Neuronal stem cell (in vitro differentiated cells): Measurements from ENCODE around the gene SSBP4.
A peak's percentile ranks its signal among the peaks of the same experiment; 100 is the strongest.

ENCODE experiments used
- DNase-seq: peaks from one replicate; pipeline ENCODE4 v3.0.0-alpha.2; 2013; ENCODE audit warnings: low spot score
- H2AFZ ChIP-seq: one replicate; pipeline ENCODE4 v1.6.1; 2013; ENCODE audit warnings: mild to moderate bottlenecking, low read length, inconsistent platforms
- H2AK5ac ChIP-seq: 2 replicates; pipeline ENCODE4 v1.6.1; 2013; ENCODE audit warnings: low read depth, mild to moderate bottlenecking, inconsistent platforms, low read length, moderate library complexity, mixed read lengths
- H2BK120ac ChIP-seq: 2 replicates; pipeline ENCODE4 v1.6.1; 2013; ENCODE audit warnings: low read depth, mild to moderate bottlenecking, inconsistent platforms, low read length, moderate library complexity, mixed read lengths
- H2BK12ac ChIP-seq: one replicate; pipeline ENCODE4 v1.6.1; 2013; ENCODE audit warnings: low read length, inconsistent platforms
- H2BK15ac ChIP-seq: 2 replicates; pipeline ENCODE4 v1.6.1; 2013; ENCODE audit warnings: mild to moderate bottlenecking, low read length, inconsistent platforms, mixed read lengths
- H2BK5ac ChIP-seq: one replicate; pipeline ENCODE4 v1.6.1; 2013; ENCODE audit warnings: inconsistent platforms, mild to moderate bottlenecking, low read length, moderate library complexity
- H3K14ac ChIP-seq: one replicate; pipeline ENCODE4 v1.6.1; 2013; ENCODE audit warnings: low read length, inconsistent platforms
- H3K18ac ChIP-seq: 2 replicates; pipeline ENCODE4 v1.6.1; 2013; ENCODE audit warnings: low read length, inconsistent platforms
- H3K23ac ChIP-seq: 2 replicates; pipeline ENCODE4 v1.6.1; 2013; ENCODE audit warnings: low read depth, mild to moderate bottlenecking, mixed read lengths, low read length, inconsistent platforms; ENCODE audit not compliant: poor library complexity
- H3K27ac ChIP-seq: replicated peaks from 3 replicates; pipeline ENCODE4 v1.5.1; 2013; ENCODE audit warnings: low read length, inconsistent platforms
- H3K27me3 ChIP-seq, 3 experiments: 2 replicates each; pipeline ENCODE4 v1.6.1; 2013; ENCODE audit warnings: low read length in 3 of 3, mild to moderate bottlenecking in 2 of 3, inconsistent platforms in 1 of 3, low read depth in 1 of 3, mixed read lengths in 1 of 3, moderate library complexity in 1 of 3; ENCODE audit not compliant: control insufficient read depth in 3 of 3, insufficient read depth in 3 of 3
- H3K36me3 ChIP-seq, 2 donors: replicated peaks in 1 of 2; 2 replicates each; pipeline ENCODE4 v1.6.1; 2013; ENCODE audit warnings: low read length in 2 of 2; ENCODE audit not compliant: control insufficient read depth in 2 of 2, insufficient read depth in 2 of 2
- H3K4ac ChIP-seq: 2 replicates; pipeline ENCODE4 v1.6.1; 2013; ENCODE audit warnings: inconsistent platforms, mild to moderate bottlenecking, low read length, moderate library complexity
- H3K4me1 ChIP-seq, 2 donors: 1 replicate in 1 of 2; 2 replicates in 1 of 2; pipeline ENCODE4 v1.6.1; 2013; ENCODE audit warnings: low read length in 2 of 2, low read depth in 1 of 2; ENCODE audit not compliant: control insufficient read depth in 2 of 2, insufficient read depth in 1 of 2
- H3K4me2 ChIP-seq: one replicate; pipeline ENCODE4 v1.6.1; 2013; ENCODE audit warnings: mild to moderate bottlenecking, low read length, inconsistent platforms; ENCODE audit not compliant: insufficient read depth, poor library complexity, severe bottlenecking
- H3K4me3 ChIP-seq, 2 donors: 2 replicates each; pipeline ENCODE4 v1.5.1; 2013; ENCODE audit warnings: low read length in 2 of 2, mild to moderate bottlenecking in 2 of 2, inconsistent platforms in 1 of 2, moderate library complexity in 1 of 2
- H3K79me1 ChIP-seq: one replicate; pipeline ENCODE4 v1.6.1; 2013; ENCODE audit warnings: low read depth, mild to moderate bottlenecking, inconsistent platforms, low read length, moderate library complexity
- H3K9ac ChIP-seq: one replicate; pipeline ENCODE4 v1.6.1; 2013; ENCODE audit warnings: mild to moderate bottlenecking, low read depth, low read length, inconsistent platforms; ENCODE audit not compliant: poor library complexity
- H3K9me3 ChIP-seq, 2 donors: replicated peaks in 1 of 2; 2 replicates each; pipeline versions ENCODE3 to v1.6.1; 2013; ENCODE audit warnings: low read length in 2 of 2, mild to moderate bottlenecking in 2 of 2, inconsistent platforms in 1 of 2, low read depth in 1 of 2, mixed read lengths in 1 of 2, moderate library complexity in 1 of 2; ENCODE audit not compliant: control insufficient read depth in 2 of 2, insufficient read depth in 1 of 2
- H4K8ac ChIP-seq: one replicate; pipeline ENCODE4 v1.6.1; 2013; ENCODE audit warnings: low read depth, mild to moderate bottlenecking, inconsistent platforms, low read length, moderate library complexity
- H4K91ac ChIP-seq: one replicate; pipeline ENCODE4 v1.6.1; 2013; ENCODE audit warnings: low read length, low read depth, mild to moderate bottlenecking, inconsistent platforms; ENCODE audit not compliant: poor library complexity
- WGBS, 2 donors: extraction: QIAGEN DNeasy Blood & Tissue Kit; methylation state at CpG; one replicate each; pipeline ENCODE4 v1.1.7; 2013; ENCODE audit warnings: missing lambda C conversion rate in 2 of 2, mixed read lengths in 1 of 2; ENCODE audit not compliant: insufficient read length in 2 of 2, insufficient replicate concordance in 1 of 2; ENCODE audit errors: extremely low coverage in 2 of 2; 5-methylcytosine and 5-hydroxymethylcytosine counted together

Gene SSBP4

GRCh38 chr19:18440415-18440877 is 21.2 kb downstream of the SSBP4 start:
- no peak overlapping the region for H3K14ac ChIP-seq
- peaks cover 13% of the 10 kb centered on the region for H3K79me1 ChIP-seq
- no peak overlapping the region for H3K4me3 ChIP-seq
- no peaks in the 10 kb centered on the region for H3K27me3 ChIP-seq
- H4K91ac ChIP-seq, result peak overlapping the region; percentile 47
- WGBS, 2 donors, result no CpG with 5 or more reads among the region's 11 CpGs
- H3K4me1 ChIP-seq, result peaks cover 30 to 40% of the 10 kb centered on the region in 2 donors
- H3K4ac ChIP-seq, result no peak overlapping the region
- peak overlapping the region; percentile 76 for H2BK5ac ChIP-seq
- H3K18ac ChIP-seq, result peak overlapping the region; percentile 90
- H3K4me2 ChIP-seq, result no peak overlapping the region
- peaks cover 0 to 4% of the 10 kb centered on the region in 2 donors for H3K9me3 ChIP-seq
- H3K27ac ChIP-seq, result peak overlapping the region; percentile 91
- peak overlapping the region; percentile 95 for H2BK15ac ChIP-seq
- H3K23ac ChIP-seq, result peak overlapping the region; percentile 47
- H2BK120ac ChIP-seq, result peak overlapping the region; percentile 29
- no peak overlapping the region for H3K9ac ChIP-seq
- peaks cover 13 to 23% of the 10 kb centered on the region in 2 donors for H3K36me3 ChIP-seq
- H4K8ac ChIP-seq, result no peak overlapping the region
- no peak overlapping the region for H2AFZ ChIP-seq
- peak overlapping the region; percentile 96 for H2AK5ac ChIP-seq
- DNase-seq, result no peak
- H2BK12ac ChIP-seq, result peak overlapping the region; percentile 18

- Histone ChIP-seq H2AFZ (no peak overlapping the region), H3K27me3 (no peaks in the 10 kb centered on the region), H2AK5ac (peak overlapping the region; percentile 96), H3K9ac (no peak overlapping the region), H3K23ac (peak overlapping the region; percentile 47), H3K4me3 (no peak overlapping the region), H3K4ac (no peak overlapping the region), H3K18ac (peak overlapping the region; percentile 90), H3K4me1 (peaks cover 30 to 39% of the 10 kb centered on the region in 2 donors), H3K27ac (no peak overlapping the region), H2BK5ac (peak overlapping the region; percentile 56), H3K9me3 (peaks cover 0 to 4% of the 10 kb centered on the region in 2 donors), H4K8ac (no peak overlapping the region), H3K4me2 (no peak overlapping the region), H2BK15ac (peak overlapping the region; percentile 95), H2BK120ac (peak overlapping the region; percentile 29), H2BK12ac (peak overlapping the region; percentile 18), H3K36me3 (peaks cover 8 to 23% of the 10 kb centered on the region in 2 donors), H3K14ac (no peak overlapping the region), H3K79me1 (peaks cover 8% of the 10 kb centered on the region), H4K91ac (peak overlapping the region; percentile 26)
- WGBS, 2 donors, result no CpG with 5 or more reads among the region's 23 CpGs
- no peak for DNase-seq
Observed at GRCh38 chr19:18440936-18441803, 22.0 kb downstream of the SSBP4 start.

GRCh38 chr19:18441804-18442788 is 22.9 kb downstream of the SSBP4 start:
- Histone ChIP-seq H2AK5ac (peak overlapping the region; percentile 54), H3K23ac (peak overlapping the region; percentile 8), H2AFZ (no peak overlapping the region), H3K18ac (no peak overlapping the region), H4K8ac (no peak overlapping the region), H2BK15ac (peak overlapping the region; percentile 56), H3K4me3 (peak overlapping the region in 1 of 2 donors; percentile 47), H3K4me1 (peaks cover 33 to 40% of the 10 kb centered on the region in 2 donors), H3K14ac (peak overlapping the region; percentile 63), H3K9ac (no peak overlapping the region), H3K4me2 (no peak overlapping the region), H3K27ac (no peak overlapping the region), H2BK120ac (no peak overlapping the region), H4K91ac (peak overlapping the region; percentile 6), H3K27me3 (no peaks in the 10 kb centered on the region), H3K79me1 (peaks cover 3% of the 10 kb centered on the region), H2BK12ac (no peak overlapping the region), H3K4ac (no peak overlapping the region), H3K36me3 (peaks cover 8 to 21% of the 10 kb centered on the region in 2 donors), H2BK5ac (peak overlapping the region; percentile 56), H3K9me3 (peaks cover 0 to 4% of the 10 kb centered on the region in 2 donors)
- WGBS, 2 donors, result 100% methylated on average over 1 to 2 of the region's 5 CpGs
- DNase-seq, result no peak
